ENCODE results near the gene BIRC3. TPM values are rescaled to one million over a fixed set of nuclear protein-coding genes. Genes with fewer than 3 reads are reported as not detected.

BIRC3 gene
- total RNA-seq, 2 donors from 2014 or later, result 5.3 to 13.2 TPM

- Histone ChIP-seq H3K27ac (peak overlapping the region; percentile 31 to 94 (median 60)), H3K4me1 (peaks cover 50% of the 10 kb centered on the region)
- 15 to 16% methylated on average over 2 of the region's 2 CpGs for WGBS, 2 donors
Observed at GRCh38 chr11:102314784-102315183, 2.5 kb upstream of the BIRC3 start.

GRCh38 chr11:102316346-102316904 is 859 bp upstream of the BIRC3 start:
- no peaks in the 10 kb centered on the region for H3K36me3 ChIP-seq (replicated peaks in 1 of 2; ENCODE audit: insufficient read depth in 1 of 2, low read depth in 2 of 2)
- H3K9me3 ChIP-seq, result no peaks in the 10 kb centered on the region
- H3K4me3 ChIP-seq, result no peak overlapping the region
- 76 to 79% methylated on average over 4 of the region's 4 CpGs for WGBS, 2 donors
- no peaks in the 10 kb centered on the region for H3K27me3 ChIP-seq
- intact Hi-C loops (cut with DNase I), result no loop called here
- ATAC-seq, result no peak
- H3K27ac ChIP-seq, result peak overlapping the region; percentile 4 to 94 (median 86)
- H3K4me1 ChIP-seq, result peaks cover 50% of the 10 kb centered on the region
- TF ChIP-seq POLR2A (IDR thresholded peaks at IDR 0.05) (no peak), CTCF (IDR thresholded peaks at IDR 0.05) (no peak)
- no peak for DNase-seq

More at GRCh38 chr11:102314784-102315183, 2.5 kb upstream of the BIRC3 start:
- no peak overlapping the region for H3K4me3 ChIP-seq
- intact Hi-C loops (cut with DNase I), result no loop called here
- no peaks in the 10 kb centered on the region for H3K27me3 ChIP-seq
- no peak for TF ChIP-seq POLR2A (IDR thresholded peaks at IDR 0.05)
- TF ChIP-seq CTCF (IDR thresholded peaks at IDR 0.05), result no peak
- DNase-seq (no peak), ATAC-seq (no peak)
- H3K9me3 ChIP-seq, result no peaks in the 10 kb centered on the region
- no peaks in the 10 kb centered on the region for H3K36me3 ChIP-seq (replicated peaks in 1 of 2; ENCODE audit: insufficient read depth in 1 of 2, low read depth in 2 of 2)

- intact Hi-C loops (cut with DNase I), result no loop called here
- peak overlapping the region; percentile 71 to 94 (median 86) for H3K27ac ChIP-seq
- peak; percentile 40 for ATAC-seq
- TF ChIP-seq CTCF (IDR thresholded peaks at IDR 0.05) (no peak), POLR2A (IDR thresholded peaks at IDR 0.05) (no peak)
- peaks cover 47% of the 10 kb centered on the region for H3K4me1 ChIP-seq
- 8 to 17% methylated on average over 7 of the region's 7 CpGs for WGBS, 2 donors
- no peaks in the 10 kb centered on the region for H3K9me3 ChIP-seq
- H3K4me3 ChIP-seq, result peak overlapping the region in 1 of 2 donors; percentile 42
- H3K36me3 ChIP-seq (replicated peaks in 1 of 2; ENCODE audit: insufficient read depth in 1 of 2, low read depth in 2 of 2), result no peaks in the 10 kb centered on the region
- H3K27me3 ChIP-seq, result no peaks in the 10 kb centered on the region
- no peak for DNase-seq
Observed at GRCh38 chr11:102317768-102318103, 452 bp downstream of the BIRC3 start.

GRCh38 chr11:102318469-102318868 is 1.2 kb downstream of the BIRC3 start:
- Histone ChIP-seq H3K4me1 (peaks cover 40% of the 10 kb centered on the region), H3K9me3 (no peaks in the 10 kb centered on the region), H3K36me3 (replicated peaks in 1 of 2; ENCODE audit: insufficient read depth in 1 of 2, low read depth in 2 of 2) (no peaks in the 10 kb centered on the region), H3K27me3 (no peaks in the 10 kb centered on the region), H3K27ac (peak overlapping the region in 3 of 4 donors; percentile 84 to 94 (median 87)), H3K4me3 (peak overlapping the region in 1 of 2 donors; percentile 2)
- 73% methylated on average over 1 of the region's 1 CpG for WGBS, 2 donors
- TF ChIP-seq POLR2A (IDR thresholded peaks at IDR 0.05), result no peak
- TF ChIP-seq CTCF (IDR thresholded peaks at IDR 0.05), result no peak
- no peak for DNase-seq
- no peak for ATAC-seq
- intact Hi-C loops (cut with DNase I), result no loop called here

GRCh38 chr11:102319544-102319943 is 2.3 kb downstream of the BIRC3 start:
- no peak for ATAC-seq
- DNase-seq, result no peak
- peak overlapping the region in 2 of 4 donors; percentile 21 to 47 for H3K27ac ChIP-seq
- intact Hi-C loops (cut with DNase I), result no loop called here
- H3K4me3 ChIP-seq, result no peak overlapping the region
- 76 to 87% methylated on average over 2 of the region's 2 CpGs for WGBS, 2 donors
- no peaks in the 10 kb centered on the region for H3K9me3 ChIP-seq
- peaks cover 29% of the 10 kb centered on the region for H3K4me1 ChIP-seq
- peaks cover 0 to 2% of the 10 kb centered on the region in 2 donors for H3K36me3 ChIP-seq (replicated peaks in 1 of 2; ENCODE audit: insufficient read depth in 1 of 2, low read depth in 2 of 2)
- no peak for TF ChIP-seq POLR2A (IDR thresholded peaks at IDR 0.05)
- no peaks in the 10 kb centered on the region for H3K27me3 ChIP-seq
